HepG2 (cell line): ENCODE results near the gene VENTX. TPM values are rescaled to one million over a fixed set of nuclear protein-coding genes. Genes with fewer than 3 reads are reported as not detected.

Experiments used
- ATAC-seq: fragments of 200-7000 bp; cut with Tn5 transposase; 3 replicates; pipeline ENCODE4 v1.9.1; 2020; ENCODE audit warnings: mild to moderate bottlenecking, moderate library complexity
- BruUV-seq: library from RNA; stranded (reverse); fragments of 400-500 nt; replicated peaks from 2 replicates; lab custom pipeline; 2021; lab: Mats Ljungman, UMichigan
- CTCF ChIA-PET: fragments of 300-600 bp; formaldehyde crosslinking; extraction: SDS; loops from one replicate; lab custom pipeline; 2021; ENCODE audit warnings: low total read pairs, inconsistent platforms, low intra/inter-chr PET ratio; lab: Yijun Ruan, JAX
- POLR2A ChIA-PET: fragments of 350-600 bp; sonication (Branson Sonifier 250); formaldehyde crosslinking; loops from one replicate; lab custom pipeline; 2020; ENCODE audit warnings: antibody characterized with exemption, inconsistent platforms; lab: Yijun Ruan, JAX
- DNase-seq: peaks from one replicate; pipeline ENCODE4 v3.0.0-alpha.2; 2015; ENCODE audit warnings: low spot score
- FAIRE-seq: peaks from 3 replicates; lab custom pipeline; 2011; peaks lifted over from hg19 to GRCh38; lab: Jason Lieb, UNC
- H2AFZ ChIP-seq: one replicate; pipeline ENCODE4 v1.6.1; 2011; ENCODE audit warnings: low read length, inconsistent platforms
- H3K27ac ChIP-seq: fragments of 300-600 bp; 3 replicates; pipeline ENCODE4 v1.8.0; 2011; ENCODE audit warnings: mixed run types, mild to moderate bottlenecking, mixed read lengths, low read length, inconsistent platforms; ENCODE audit not compliant: insufficient read depth; ENCODE audit errors: extremely low read length
- H3K27me3 ChIP-seq, 2 experiments: fragments of 200-600 bp in 1 of 2; 2 replicates in 1 of 2; 3 replicates in 1 of 2; pipeline versions ENCODE4 v1.6.0 to v1.8.0; 2011; ENCODE audit warnings: low read length in 2 of 2, mild to moderate bottlenecking in 2 of 2, moderate library complexity in 2 of 2, inconsistent platforms in 1 of 2; ENCODE audit not compliant: insufficient read depth in 2 of 2, control insufficient read depth in 1 of 2
- H3K36me3 ChIP-seq, 2 experiments: fragments of 200-600 bp in 1 of 2; replicated peaks in 1 of 2; 2 replicates in 1 of 2; 3 replicates in 1 of 2; pipeline versions ENCODE4 v1.5.1 to v1.8.0; 2011; ENCODE audit warnings: low read length in 2 of 2, inconsistent platforms in 1 of 2; ENCODE audit not compliant: insufficient read depth in 2 of 2, control insufficient read depth in 1 of 2
- H3K4me1 ChIP-seq: 2 replicates; pipeline ENCODE4 v1.5.1; 2012; ENCODE audit warnings: low read length, inconsistent platforms; ENCODE audit not compliant: insufficient read depth
- H3K4me2 ChIP-seq: 2 replicates; pipeline ENCODE4 v1.6.0; 2011; ENCODE audit warnings: low read depth, low read length, inconsistent platforms
- H3K4me3 ChIP-seq, 3 experiments: fragments of 200-600 bp in 1 of 3; sonication (generic), shearing (Covaris generic) in 1 of 3; replicated peaks in 1 of 3; 2 replicates each; pipeline ENCODE4 v1.5.1; 2011 to 2016; ENCODE audit warnings: low read length in 3 of 3, inconsistent platforms in 2 of 3, low read depth in 2 of 3, mild to moderate bottlenecking in 2 of 3, control low read depth in 1 of 3, mixed read lengths in 1 of 3; ENCODE audit not compliant: insufficient read depth in 1 of 3
- H3K79me2 ChIP-seq: one replicate; pipeline ENCODE4 v1.6.1; 2011; ENCODE audit warnings: low read length, inconsistent platforms; ENCODE audit not compliant: insufficient read depth
- H3K9ac ChIP-seq: 2 replicates; pipeline ENCODE4 v1.6.0; 2011; ENCODE audit warnings: mild to moderate bottlenecking, low read depth, low read length, inconsistent platforms; ENCODE audit not compliant: insufficient read depth
- H3K9me3 ChIP-seq: 2 replicates; pipeline ENCODE4 v1.5.1; 2012; ENCODE audit warnings: mild to moderate bottlenecking, low read length
- H4K20me1 ChIP-seq: 2 replicates; pipeline ENCODE4 v1.6.0; 2011; ENCODE audit warnings: inconsistent platforms, mild to moderate bottlenecking, low read length, moderate library complexity; ENCODE audit not compliant: insufficient read depth
- ARID2 ChIP-seq: sonication (generic); formaldehyde crosslinking; IDR thresholded peaks from 2 replicates; pipeline ENCODE4 v1.8.1; 2022; ENCODE audit warnings: mild to moderate bottlenecking, missing genetic modification reagents, borderline replicate concordance
- ZIK1 ChIP-seq: sonication (generic); formaldehyde crosslinking; IDR thresholded peaks from 2 replicates; pipeline ENCODE4 v1.5.0; 2020; ENCODE audit warnings: mild to moderate bottlenecking, low read depth, missing genetic modification reagents, borderline replicate concordance
- ZNF317 ChIP-seq: sonication (generic); formaldehyde crosslinking; IDR thresholded peaks from 2 replicates; pipeline ENCODE4 v1.5.0; 2020; ENCODE audit warnings: mild to moderate bottlenecking, missing genetic modification reagents
- ZNF34 ChIP-seq: sonication (generic); formaldehyde crosslinking; IDR thresholded peaks from 2 replicates; pipeline ENCODE4 v1.4.0; 2020; ENCODE audit warnings: mild to moderate bottlenecking, missing genetic modification reagents, borderline replicate concordance
- ZNF576 ChIP-seq: sonication (generic); formaldehyde crosslinking; IDR thresholded peaks from 2 replicates; pipeline ENCODE4 v1.4.0; 2020; ENCODE audit warnings: mild to moderate bottlenecking, missing genetic modification reagents
- WGBS: methylation state at CpG from one replicate; pipeline ENCODE4 v1.1.6; 2017; ENCODE audit warnings: low lambda C conversion rate; 5-methylcytosine and 5-hydroxymethylcytosine counted together
- in situ Hi-C: cut with HindIII; loops from 2 replicates; pipeline ENCODE4 v1.10.0; 2017; ENCODE audit warnings: low pct_unique_long_range_greater_than_20kb; ENCODE audit not compliant: extremely low pct_ligation_motif_present
- intact Hi-C: fragments of 100-400 bp; cut with micrococcal nuclease; formaldehyde crosslinking; loops from one replicate; pipeline ENCODE4 v1.10.0; 2022; ENCODE audit not compliant: unreplicated experiment
- polyA plus RNA-seq, 8 experiments: library from polyadenylated mRNA; depleted of rRNA in 3 of 8; stranded (reverse) in 7 of 8; unstranded in 1 of 8; fragments of >200 nt; fragmentation: Illumina TruSeq in 4 of 8; extraction: Trizol in 4 of 8; gene quantifications; 2 replicates each; pipeline versions ENCODE4 v1.2.1 to v1.2.3, GENCODE V29; 2011 to 2016; ENCODE audit warnings: low read depth in 4 of 8, missing spikeins in 1 of 8, mixed read lengths in 1 of 8; ENCODE audit not compliant: insufficient read depth in 1 of 8
- total RNA-seq, 5 experiments: library from RNA; depleted of rRNA; stranded (reverse); fragments of >200 nt; fragmentation: Illumina TruSeq; extraction: Trizol; gene quantifications; 2 replicates each; pipeline ENCODE4 v1.2.3, GENCODE V29; 2016; ENCODE audit warnings: low read depth in 1 of 5
- TF ChIP-seq, protein P1 (sequence below): sonication (generic); formaldehyde crosslinking; IDR thresholded peaks from 2 replicates; pipeline ENCODE4 v1.8.0; 2022; ENCODE audit warnings: missing genetic modification reagents, mild to moderate bottlenecking, moderate library complexity, borderline replicate concordance
- TF ChIP-seq, protein P2 (sequence below): sonication (generic); formaldehyde crosslinking; IDR thresholded peaks from 2 replicates; pipeline ENCODE4 v1.8.1; 2023; ENCODE audit warnings: mild to moderate bottlenecking, missing genetic modification reagents

The VENTX gene
- total and polyA plus RNA-seq, 2 of the 13 experiments (the other 11 are each of a cell fraction or from before 2014, with no cell fraction given), result not detected

DNA sequence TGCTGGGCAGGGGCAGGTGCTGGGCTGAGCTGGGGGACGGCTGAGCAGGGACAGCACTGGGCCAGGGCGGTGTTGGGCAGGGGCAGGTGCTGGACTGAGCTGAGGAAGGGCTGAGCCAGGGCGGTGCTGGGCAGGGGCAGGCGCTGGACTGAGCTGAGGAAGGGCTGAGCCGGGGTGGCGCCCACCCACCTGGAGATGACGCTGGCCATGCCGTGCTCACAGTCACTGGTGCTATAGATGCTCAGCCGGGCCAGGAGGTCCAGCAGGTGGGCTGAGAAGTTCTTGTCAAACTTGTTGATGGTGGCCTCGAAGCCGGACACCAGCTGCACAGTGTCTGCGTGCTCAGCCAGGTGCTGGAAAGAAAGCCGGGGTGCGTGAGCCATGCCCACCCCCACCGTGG, 43.4 kb downstream of the VENTX start (continued):
- no peak for TF ChIP-seq ARID2
- no peak for TF ChIP-seq ZNF576 (CRISPR knock-in tag)
- TF ChIP-seq ZNF34 (CRISPR knock-in tag), result no peak
- TF ChIP-seq, protein P1, sequence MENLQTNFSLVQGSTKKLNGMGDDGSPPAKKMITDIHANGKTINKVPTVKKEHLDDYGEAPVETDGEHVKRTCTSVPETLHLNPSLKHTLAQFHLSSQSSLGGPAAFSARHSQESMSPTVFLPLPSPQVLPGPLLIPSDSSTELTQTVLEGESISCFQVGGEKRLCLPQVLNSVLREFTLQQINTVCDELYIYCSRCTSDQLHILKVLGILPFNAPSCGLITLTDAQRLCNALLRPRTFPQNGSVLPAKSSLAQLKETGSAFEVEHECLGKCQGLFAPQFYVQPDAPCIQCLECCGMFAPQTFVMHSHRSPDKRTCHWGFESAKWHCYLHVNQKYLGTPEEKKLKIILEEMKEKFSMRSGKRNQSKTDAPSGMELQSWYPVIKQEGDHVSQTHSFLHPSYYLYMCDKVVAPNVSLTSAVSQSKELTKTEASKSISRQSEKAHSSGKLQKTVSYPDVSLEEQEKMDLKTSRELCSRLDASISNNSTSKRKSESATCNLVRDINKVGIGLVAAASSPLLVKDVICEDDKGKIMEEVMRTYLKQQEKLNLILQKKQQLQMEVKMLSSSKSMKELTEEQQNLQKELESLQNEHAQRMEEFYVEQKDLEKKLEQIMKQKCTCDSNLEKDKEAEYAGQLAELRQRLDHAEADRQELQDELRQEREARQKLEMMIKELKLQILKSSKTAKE, result no peak
- TF ChIP-seq, all 625 proteins: peak for 0

- intact Hi-C loops, result no loop called here
- in situ Hi-C loops, result no loop called here
- Histone ChIP-seq H3K79me2 (no peaks in the 10 kb centered on the region), H3K4me3 (no peak overlapping the region), H3K4me1 (peaks cover 23% of the 10 kb centered on the region), H3K27ac (no peak overlapping the region), H3K9ac (no peak overlapping the region), H3K27me3 (no peaks in the 10 kb centered on the region; a peak in 1 of 5 replicates), H3K9me3 (no peaks in the 10 kb centered on the region), H2AFZ (no peak overlapping the region), H3K36me3 (peaks cover 23 to 54% of the 10 kb centered on the region in 2 experiments; a peak in 4 of 5 replicates), H3K4me2 (no peak overlapping the region), H4K20me1 (peaks cover 7% of the 10 kb centered on the region; the same call in 1 of the 2 replicates)
- CTCF ChIA-PET, result no interaction called here
- ATAC-seq (no peak), DNase-seq (no peak), FAIRE-seq (no peak)
- no TSS peak for BruUV-seq
- WGBS, result 93% methylated on average over 34 of the region's 38 CpGs
- POLR2A ChIA-PET, result no interaction called here
- no peak for TF ChIP-seq ZIK1 (CRISPR knock-in tag)
- no peak for TF ChIP-seq ZNF317 (CRISPR knock-in tag)
- TF ChIP-seq, protein P2, sequence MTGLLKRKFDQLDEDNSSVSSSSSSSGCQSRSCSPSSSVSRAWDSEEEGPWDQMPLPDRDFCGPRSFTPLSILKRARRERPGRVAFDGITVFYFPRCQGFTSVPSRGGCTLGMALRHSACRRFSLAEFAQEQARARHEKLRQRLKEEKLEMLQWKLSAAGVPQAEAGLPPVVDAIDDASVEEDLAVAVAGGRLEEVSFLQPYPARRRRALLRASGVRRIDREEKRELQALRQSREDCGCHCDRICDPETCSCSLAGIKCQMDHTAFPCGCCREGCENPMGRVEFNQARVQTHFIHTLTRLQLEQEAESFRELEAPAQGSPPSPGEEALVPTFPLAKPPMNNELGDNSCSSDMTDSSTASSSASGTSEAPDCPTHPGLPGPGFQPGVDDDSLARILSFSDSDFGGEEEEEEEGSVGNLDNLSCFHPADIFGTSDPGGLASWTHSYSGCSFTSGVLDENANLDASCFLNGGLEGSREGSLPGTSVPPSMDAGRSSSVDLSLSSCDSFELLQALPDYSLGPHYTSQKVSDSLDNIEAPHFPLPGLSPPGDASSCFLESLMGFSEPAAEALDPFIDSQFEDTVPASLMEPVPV (CRISPR knock-in tag), result no peak
These were observed 44.1 kb downstream of the VENTX start for GRCh38 chr10:133281628-133282372.
